Testis (tissue), 2 donors: ENCODE measurements around the gene BTRC.

ENCODE experiments used
- POLR2A ChIP-seq: fragments of 450-650 bp; IDR thresholded peaks from one replicate; pipeline ENCODE4 v1.6.1; 2017; ENCODE audit warnings: antibody characterized with exemption, mild to moderate bottlenecking, moderate library complexity
- TF ChIP-seq, protein P1 (sequence below), 3 experiments: fragments of 450-650 bp in 2 of 3; fragments of 200-600 bp in 1 of 3; sonication (generic) in 1 of 3; IDR thresholded peaks; one replicate each; pipeline ENCODE4 v1.5.1; 2016 to 2019; ENCODE audit warnings: antibody characterized with exemption in 3 of 3, mild to moderate bottlenecking in 2 of 3, moderate library complexity in 1 of 3

GRCh38 chr10:101597091-101597900 is 243.3 kb downstream of the BTRC start:
- TF ChIP-seq, protein P1, sequence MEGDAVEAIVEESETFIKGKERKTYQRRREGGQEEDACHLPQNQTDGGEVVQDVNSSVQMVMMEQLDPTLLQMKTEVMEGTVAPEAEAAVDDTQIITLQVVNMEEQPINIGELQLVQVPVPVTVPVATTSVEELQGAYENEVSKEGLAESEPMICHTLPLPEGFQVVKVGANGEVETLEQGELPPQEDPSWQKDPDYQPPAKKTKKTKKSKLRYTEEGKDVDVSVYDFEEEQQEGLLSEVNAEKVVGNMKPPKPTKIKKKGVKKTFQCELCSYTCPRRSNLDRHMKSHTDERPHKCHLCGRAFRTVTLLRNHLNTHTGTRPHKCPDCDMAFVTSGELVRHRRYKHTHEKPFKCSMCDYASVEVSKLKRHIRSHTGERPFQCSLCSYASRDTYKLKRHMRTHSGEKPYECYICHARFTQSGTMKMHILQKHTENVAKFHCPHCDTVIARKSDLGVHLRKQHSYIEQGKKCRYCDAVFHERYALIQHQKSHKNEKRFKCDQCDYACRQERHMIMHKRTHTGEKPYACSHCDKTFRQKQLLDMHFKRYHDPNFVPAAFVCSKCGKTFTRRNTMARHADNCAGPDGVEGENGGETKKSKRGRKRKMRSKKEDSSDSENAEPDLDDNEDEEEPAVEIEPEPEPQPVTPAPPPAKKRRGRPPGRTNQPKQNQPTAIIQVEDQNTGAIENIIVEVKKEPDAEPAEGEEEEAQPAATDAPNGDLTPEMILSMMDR (IDR thresholded peaks at IDR 0.05) = no peak
- TF ChIP-seq POLR2A = no peak
